Measurements from ENCODE around the gene DGCR6L.
"Not testable (repeated sequence)": the region's sequence is repeated elsewhere in the genome, so short reads cannot be mapped to it uniquely, and the experiment has no call there.

DGCR6L gene

DNA sequence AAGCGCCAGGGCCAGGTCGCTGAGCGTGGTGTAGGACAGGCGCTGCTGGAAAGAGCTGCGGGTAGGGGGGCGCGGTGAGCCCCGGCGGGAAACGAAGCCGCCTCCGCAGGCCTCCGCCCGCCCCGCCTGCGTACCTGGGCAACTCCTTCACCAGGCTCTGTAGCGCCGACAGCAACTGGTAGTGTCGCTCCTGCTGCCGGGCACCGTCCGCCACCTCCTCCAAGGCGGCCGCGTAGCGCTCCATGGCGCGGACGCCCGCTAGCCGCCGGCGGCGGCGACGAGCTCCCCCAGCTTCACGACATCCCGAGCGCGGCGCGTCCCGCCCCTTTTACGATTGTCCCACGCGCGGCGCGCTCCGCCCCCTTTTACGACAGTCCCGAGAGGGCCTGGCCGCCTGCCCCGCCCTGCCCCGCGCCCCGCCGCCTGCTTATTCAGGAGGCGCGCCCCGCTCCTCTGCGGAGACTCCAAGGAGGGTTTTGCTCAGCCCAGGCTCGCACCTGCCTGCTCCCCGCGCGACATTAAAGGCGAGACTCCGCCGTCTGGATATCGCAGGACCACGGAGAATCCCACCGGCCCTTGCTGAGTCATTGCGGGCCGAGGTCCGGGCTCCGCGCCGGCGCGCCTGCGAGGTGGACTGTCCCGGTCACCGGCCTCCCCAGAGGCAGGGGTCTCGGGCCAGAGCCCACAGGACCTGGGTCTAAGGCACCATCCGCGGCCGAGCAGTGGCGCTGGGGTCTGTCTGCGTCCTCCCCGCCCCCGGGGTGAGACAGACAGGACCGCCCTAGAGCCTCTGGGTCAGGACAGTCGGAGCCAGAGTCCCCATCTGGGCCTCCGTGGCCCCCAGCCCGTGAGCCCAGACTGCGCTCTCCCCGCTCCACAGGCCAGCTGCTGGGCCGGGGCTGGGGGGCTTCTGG lies at the start of gene DGCR6L:
TSS of gene DGCR6L (minus strand) at position 316 of the 914 bp plus-strand sequence. CDS start at position 244, 72 bp downstream.
- DNase-seq (ENCODE audit: low read depth in 2 of 2), result peak; percentile 93 to 96

DNA sequence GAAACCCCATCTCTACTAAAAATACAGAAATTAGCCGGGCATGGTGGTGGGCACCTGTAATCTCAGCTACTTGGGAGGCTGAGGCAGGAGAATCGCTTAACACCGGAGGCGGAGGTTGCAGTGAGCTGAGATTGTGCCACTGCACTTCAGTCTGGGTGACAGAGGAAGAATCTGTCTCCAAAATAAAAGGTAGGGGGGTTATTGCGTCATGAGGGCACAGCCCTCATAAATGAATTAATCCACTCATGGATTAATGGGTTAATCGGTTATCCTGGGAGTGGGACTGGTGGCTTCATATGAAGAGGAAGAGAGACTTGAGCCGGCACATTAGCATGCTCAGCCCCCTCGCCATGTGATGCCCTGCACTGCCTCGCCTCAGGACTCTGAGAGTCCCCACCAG lies 49.0 kb upstream of the DGCR6L start:
- not testable (repeated sequence) for DNase-seq (ENCODE audit: low read depth in 2 of 2)

DNA sequence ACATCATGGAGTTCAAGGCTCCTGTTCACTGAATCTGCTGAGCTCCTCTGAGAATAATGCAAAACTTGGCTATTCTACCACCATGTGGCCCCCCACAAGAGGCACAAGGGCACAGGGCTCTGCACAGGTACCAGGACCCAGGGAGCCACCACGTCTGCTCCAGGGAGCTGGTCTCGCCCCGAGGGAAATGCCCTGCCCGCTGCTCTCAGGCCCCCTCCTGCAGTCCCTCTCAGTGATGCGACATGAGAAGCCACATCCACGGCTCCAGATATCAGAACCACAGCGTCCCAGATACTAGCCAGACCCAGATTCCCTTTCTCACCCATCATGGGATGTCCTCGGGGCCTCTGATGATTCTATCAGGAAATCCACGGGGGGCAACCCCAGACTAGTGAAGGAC lies 47.0 kb upstream of the DGCR6L start:
- DNase-seq (ENCODE audit: low read depth in 2 of 2), result not testable (repeated sequence)

DNA sequence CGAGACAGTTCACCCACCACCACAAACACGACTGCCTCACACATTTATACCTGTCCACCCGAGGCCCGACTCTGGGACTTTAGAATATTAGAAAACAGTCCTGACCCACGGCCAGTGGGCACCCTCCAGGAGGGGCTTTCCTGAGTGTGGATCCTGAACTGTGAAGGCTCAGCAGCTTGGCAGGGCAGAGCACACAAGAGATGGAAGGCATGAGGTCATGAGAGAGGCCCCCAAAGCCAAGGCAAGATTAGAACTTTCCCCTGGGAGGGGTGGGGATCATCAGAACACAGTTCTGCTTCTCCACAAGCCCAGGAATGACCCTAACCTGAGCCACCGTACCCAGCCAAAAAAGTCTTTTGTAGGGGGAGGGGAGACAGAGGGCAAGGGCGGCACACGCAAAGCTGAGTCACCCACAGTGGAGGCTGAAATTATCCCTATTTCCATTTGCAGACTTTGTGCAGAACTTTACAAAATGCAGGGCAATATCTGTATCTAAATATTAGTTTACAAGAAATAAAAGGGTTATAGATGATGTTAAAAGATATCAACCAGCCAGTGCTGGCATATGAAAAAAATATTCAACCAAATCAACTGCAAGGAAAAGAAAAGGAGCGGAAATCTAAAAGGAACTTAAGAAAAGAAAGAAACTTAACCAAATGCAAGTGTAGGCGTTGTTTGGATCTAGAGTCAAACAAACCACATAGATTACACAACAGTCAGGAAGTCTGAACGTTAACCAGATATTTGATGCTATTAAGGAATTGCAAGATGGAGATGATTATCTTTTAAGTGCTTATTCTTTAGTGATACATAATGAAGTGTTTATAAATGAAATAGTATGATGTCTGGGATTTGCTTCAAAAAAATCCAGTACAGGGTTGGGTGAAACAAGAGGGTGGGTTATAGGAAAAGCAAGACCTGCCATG lies 44.7 kb upstream of the DGCR6L start:
- not testable (repeated sequence) for DNase-seq (ENCODE audit: low read depth in 2 of 2)

DNA sequence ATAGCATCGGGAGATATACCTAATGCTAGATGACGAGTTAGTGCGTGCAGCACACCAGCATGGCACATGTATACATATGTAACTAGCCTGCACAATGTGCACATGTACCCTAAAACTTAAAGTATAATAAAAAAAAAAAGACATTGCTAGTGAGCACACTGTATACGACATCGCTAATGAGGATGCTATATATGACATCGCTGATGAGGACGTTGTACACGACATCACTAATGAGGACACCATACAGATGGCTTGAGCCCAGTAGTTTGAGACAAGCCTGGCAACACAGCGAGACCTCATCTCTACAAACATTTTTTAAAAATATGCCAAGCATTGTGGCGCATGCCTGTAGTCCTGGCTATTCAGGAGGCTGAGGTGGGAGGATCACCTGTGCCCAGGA lies 42.5 kb upstream of the DGCR6L start:
- not testable (repeated sequence) for DNase-seq (ENCODE audit: low read depth in 2 of 2)

DNA sequence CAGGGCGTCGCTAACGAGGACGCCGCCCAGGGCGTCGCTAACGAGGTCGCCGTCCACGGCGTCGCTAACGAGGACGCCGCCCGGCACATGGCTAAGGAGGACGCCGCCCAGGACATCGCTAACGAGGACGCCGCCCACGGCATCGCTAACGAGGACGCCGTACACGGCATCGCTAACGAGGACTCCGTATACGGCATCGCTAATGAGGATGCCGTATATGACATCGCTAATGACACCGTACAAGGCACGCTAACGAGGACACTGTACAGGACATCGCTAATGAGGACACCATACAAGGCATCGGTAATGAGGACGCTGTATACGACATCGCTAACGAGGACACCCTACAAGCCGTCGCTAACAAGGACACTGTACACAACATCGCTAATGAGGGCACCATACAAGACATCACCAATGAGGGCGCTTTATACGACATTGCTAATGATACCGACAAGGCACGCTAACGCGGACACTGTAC lies 41.9 kb upstream of the DGCR6L start:
- DNase-seq (ENCODE audit: low read depth in 2 of 2), result not testable (repeated sequence)

DNA sequence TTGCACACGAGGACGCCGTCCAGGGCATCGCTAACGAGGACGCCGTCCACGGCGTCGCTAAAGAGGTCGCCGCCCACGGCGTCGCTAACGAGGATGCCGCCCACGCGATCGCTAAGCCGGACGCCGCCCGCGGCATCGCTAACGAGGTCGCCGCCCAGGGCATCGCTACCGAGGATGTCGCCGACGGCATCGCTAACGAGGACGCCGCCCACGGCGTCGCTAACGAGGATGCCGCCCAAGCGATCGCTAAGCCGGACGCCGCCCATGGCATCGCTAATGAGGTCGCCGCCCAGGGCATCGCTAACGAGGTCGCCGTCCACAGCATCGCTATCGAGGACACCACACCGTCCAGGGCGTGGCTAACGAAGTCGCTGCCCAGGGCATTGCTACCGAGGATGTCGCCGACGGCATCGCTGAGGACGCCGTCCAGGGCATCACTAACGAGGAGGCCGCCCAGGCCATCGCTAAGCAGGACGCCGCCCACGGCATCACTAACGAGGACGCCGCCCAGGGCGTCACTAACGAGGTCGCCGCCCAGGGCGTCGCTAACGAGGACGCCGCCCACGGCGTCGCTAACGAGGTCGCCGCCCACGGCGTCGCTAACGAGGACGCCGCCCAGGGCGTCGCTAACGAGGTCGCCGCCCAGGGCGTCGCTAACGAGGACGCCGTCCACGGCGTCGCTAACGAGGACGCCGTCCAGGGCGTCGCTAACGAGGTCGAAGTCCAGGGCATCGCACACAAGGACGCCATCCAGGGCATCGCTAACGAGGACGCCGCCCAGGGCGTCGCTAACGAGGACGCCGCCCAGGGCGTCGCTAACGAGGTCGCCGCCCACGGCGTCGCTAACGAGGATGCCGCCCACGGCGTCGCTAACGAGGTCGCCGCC lies 41.2 kb upstream of the DGCR6L start:
- not testable (repeated sequence) for DNase-seq (ENCODE audit: low read depth in 2 of 2)

DNA sequence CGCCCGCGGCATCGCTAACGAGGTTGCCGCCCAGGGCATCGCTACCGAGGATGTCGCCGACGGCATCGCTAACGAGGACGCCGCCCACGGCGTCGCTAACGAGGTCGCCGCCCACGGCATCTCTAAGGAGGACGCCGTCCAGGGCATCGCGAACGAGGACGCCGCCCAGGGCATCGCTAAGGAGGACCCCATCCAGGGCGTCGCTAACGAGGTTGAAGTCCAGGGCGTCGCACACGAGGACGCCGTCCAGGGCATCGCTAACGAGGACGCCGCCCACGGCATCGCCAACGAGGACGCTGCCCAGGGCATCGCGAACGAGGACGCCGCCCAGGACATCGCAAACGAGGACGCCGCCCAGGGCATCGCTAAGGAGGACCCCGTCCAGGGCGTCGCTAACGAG lies 40.4 kb upstream of the DGCR6L start:
- not testable (repeated sequence) for DNase-seq (ENCODE audit: low read depth in 2 of 2)

DNA sequence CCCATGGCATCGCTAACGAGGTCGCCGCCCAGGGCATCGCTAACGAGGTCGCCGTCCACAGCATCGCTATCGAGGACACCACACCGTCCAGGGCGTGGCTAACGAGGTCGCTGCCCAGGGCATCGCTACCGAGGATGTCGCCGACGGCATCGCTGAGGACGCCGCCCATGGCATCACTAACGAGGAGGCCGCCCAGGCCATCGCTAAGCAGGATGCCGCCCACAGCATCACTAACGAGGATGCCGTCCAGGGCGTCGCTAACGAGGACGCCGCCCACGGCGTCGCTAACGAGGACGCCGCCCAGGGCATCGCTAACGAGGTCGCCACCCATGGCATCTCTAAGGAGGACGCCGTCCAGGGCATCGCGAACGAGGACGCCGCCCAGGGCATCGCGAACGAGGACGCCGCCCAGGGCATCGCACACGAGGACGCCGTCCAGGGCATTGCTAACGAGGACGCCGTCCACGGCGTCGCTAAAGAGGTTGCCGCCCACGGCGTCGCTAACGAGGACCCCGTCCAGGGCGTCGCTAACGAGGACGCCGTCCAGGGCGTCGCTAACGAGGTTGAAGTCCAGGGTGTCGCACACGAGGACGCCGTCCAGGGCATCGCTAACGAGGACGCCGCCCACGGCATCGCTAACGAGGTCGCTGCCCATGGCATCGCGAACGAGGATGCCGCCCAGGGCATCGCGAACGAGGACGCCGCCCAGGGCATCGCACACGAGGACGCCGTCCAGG lies 38.8 kb upstream of the DGCR6L start:
- not testable (repeated sequence) for DNase-seq (ENCODE audit: low read depth in 2 of 2)

DNA sequence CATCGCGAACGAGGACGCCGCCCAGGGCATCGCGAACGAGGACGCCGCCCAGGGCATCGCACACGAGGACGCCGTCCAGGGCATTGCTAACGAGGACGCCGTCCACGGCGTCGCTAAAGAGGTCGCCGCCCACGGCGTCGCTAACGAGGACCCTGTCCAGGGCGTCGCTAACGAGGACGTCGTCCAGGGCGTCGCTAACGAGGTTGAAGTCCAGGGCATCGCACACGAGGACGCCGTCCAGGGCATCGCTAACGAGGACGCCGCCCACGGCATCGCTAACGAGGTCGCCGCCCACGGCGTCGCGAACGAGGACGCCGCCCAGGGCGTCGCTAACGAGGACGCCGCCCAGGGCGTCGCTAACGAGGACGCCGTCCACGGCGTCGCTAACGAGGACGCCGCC lies 38.1 kb upstream of the DGCR6L start:
- DNase-seq (ENCODE audit: low read depth in 2 of 2), result not testable (repeated sequence)

DNA sequence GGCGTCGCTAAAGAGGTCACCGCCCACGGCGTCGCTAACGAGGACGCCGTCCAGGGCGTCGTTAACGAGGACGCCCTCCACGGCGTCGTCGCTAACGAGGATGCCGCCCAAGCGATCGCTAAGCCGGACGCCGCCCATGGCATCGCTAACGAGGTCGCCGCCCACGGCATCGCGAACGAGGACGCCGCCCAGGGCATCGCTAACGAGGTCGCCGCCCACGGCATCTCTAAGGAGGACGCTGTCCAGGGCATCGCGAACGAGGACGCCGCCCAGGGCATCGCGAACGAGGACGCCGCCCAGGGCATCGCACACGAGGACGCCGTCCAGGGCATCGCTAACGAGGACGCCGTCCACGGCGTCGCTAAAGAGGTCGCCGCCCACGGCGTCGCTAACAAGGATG lies 37.0 kb upstream of the DGCR6L start:
- not testable (repeated sequence) for DNase-seq (ENCODE audit: low read depth in 2 of 2)

DNA sequence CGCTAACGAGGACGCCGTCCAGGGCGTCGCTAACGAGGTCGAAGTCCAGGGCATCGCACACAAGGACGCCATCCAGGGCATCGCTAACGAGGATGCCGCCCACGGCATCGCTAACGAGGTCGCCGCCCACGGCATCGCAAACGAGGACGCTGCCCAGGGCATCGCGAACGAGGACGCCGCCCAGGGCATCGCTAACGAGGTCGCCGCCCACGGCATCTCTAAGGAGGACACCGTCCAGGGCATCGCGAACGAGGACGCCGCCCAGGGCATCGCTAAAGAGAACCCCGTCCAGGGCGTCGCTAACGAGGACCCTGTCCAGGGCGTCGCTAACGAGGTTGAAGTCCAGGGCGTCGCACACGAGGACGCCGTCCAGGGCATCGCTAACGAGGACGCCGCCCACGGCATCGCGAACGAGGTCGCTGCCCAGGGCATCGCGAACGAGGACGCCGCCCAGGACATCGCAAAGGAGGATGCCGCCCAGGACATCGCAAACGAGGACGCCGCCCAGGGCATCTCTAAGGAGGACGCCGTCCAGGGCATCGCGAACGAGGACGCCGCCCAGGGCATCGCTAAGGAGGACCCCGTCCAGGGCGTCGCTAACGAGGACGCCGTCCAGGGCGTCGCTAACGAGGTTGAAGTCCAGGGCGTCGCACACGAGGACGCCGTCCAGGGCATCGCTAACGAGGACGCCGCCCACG lies 36.2 kb upstream of the DGCR6L start:
- not testable (repeated sequence) for DNase-seq (ENCODE audit: low read depth in 2 of 2)

DNA sequence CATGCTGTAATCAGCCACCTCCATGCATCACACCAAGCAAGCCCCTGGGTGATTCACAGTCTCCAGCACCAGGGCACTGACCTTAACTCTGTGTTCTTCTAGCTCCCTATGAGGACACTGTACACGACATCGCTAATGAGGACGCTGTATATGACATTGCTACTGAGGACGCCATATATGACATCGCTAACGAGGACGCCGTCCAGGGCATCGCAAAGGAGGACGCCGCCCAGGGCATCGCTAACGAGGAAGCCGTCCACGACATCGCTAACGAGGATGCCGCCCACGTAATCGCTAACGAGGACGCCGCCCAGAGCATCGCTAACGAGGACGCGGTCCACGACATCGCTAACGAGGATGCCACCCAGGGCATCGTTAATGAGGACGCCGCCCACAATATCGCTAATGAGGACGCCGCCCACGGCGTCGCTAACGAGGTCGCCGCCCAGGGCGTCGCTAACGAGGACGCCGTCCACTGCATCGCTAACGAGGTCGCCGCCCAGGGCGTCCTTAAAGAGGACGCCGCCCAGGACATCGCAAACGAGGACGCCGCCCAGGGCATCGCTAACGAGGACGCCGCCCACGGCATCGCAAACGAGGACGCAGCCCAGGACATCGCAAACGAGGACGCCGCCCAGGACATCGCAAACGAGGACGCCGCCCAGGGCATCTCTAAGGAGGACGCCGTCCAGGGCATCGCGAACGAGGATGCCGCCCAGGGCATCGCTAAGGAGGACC lies 34.5 kb upstream of the DGCR6L start:
- no peak for DNase-seq (ENCODE audit: low read depth in 2 of 2)

DNA sequence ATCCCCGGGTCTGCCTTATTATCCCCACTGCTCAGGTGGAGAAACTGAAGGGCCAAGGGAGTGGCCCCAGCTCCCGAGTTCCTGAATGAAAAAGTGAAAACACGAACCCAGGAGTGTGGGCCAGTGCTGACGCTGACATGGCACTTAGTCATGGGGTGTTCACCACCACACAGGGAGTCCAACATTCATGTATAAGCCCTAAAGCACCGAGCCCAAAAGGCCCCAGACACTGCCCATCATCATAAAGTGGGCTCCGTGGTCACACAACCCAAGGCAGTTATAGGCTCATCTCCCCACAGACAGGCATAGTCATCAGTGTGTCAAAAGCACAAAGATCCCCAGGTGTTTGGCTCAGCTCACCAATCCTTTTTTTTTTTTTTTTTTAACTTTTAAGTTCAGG lies 32.7 kb upstream of the DGCR6L start:
- DNase-seq (ENCODE audit: low read depth in 2 of 2), result not testable (repeated sequence)

DNA sequence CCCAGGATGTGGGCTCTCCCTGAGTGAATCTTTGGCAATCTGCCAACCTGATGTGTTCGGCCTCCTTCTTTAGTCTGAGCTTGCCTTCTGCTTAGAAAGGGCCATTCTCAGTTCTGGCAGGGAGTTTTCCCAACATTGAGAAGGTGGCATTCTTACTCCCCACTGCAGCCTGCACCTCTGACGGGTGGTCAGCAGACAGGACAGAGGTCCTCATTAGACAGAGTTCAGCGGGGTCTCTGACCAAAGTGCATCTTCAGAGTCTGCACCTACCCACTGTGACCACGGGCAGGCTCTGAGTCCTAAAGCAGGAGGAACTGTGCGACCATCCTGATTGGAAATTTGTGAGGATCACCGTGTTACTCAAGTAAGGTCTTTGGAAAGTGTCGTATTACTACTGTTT lies 26.7 kb upstream of the DGCR6L start:
- not testable (repeated sequence) for DNase-seq (ENCODE audit: low read depth in 2 of 2)

DNA sequence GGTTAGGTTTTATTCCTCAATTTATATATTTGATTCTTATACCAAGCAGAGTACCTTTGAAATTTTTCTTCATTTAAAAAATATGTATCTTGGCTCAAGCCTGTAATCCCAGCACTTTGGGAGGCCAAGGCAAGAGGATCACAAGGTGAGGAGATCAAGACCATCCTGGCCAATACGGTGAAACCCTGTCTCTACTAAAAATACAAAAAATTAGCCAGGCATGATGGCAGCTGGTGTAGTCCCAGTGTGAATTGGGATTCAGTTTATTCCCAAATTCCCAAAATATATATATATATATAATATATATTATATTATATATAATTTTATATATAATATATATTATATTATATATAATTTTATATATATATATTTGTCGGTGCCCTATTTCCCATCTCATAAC lies 18.4 kb upstream of the DGCR6L start:
- DNase-seq (ENCODE audit: low read depth in 2 of 2), result not testable (repeated sequence)

DNA sequence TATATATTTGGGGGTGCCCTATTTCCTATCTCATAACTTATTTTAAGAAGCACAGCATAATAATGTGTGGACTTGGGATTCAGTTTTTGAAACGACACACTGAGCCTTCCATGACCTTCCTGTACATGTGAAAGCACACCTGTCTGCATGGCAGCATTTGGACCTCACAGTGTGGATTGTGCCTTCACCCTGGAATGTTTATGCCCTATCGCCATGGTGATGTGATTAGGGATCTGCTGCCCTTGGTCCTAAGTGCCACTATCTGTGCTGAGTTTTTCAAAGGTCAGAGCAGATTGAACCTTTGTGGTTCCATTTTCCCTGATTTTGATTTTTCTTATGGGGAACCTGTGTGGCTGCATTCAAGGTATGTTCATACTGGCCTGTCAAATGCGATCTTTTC lies 17.9 kb upstream of the DGCR6L start:
- DNase-seq (ENCODE audit: low read depth in 2 of 2), result not testable (repeated sequence)

DNA sequence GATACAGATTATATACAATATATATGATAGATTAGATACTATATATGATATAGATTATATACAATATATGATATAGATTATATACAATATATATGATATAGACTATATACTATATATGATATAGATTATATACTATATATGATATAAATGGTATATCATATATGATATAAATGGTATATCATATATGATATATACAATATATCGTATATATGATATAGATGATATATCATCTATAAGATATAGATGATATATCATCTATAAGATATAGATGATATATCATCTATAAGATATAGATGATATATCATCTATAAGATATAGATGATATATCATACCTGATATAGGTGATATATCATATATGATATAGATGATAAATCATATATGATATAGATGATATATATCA lies 16.7 kb upstream of the DGCR6L start:
- DNase-seq (ENCODE audit: low read depth in 2 of 2), result not testable (repeated sequence)

DNA sequence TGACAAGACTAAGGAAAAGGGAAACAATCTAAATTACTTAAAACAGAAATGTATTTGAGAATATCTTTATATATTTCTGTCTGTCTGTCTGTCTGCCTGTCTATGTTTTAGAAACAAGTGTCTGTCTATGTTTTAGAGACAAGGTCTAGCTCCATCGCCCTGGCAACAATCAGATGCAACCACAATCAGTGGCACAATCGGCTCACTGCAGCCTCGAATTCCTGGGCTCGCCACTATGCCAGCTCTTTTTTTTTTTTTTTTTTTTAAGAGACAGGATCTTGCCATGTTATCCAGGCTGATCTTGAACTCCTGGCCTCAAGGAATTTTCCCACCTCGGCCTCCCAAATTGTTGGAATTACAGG lies 8.7 kb upstream of the DGCR6L start:
- not testable (repeated sequence) for DNase-seq (ENCODE audit: low read depth in 2 of 2)

All from stimulated activated CD8-positive, alpha-beta memory T cell treated with anti-CD3 and anti-CD28 coated beads, Interleukin-7, amount 100 ng/mL, for 1 hour (primary cell).